HepG2 (cell line): ENCODE measurements around the gene ADAM15.

Experiments used
- BCL6 ChIP-seq: IDR thresholded peaks from 2 replicates; pipeline ENCODE4 v1.6.1; 2016; ENCODE audit warnings: missing genetic modification reagents, missing compliant biosample characterization
- CEBPZ ChIP-seq: IDR thresholded peaks from 2 replicates; pipeline ENCODE4 v1.6.1; 2012; ENCODE audit warnings: low read length, improper control_type of control experiment
- MED1 ChIP-seq: sonication (generic); formaldehyde crosslinking; IDR thresholded peaks from 2 replicates; pipeline ENCODE4 v1.4.0; 2020; ENCODE audit warnings: missing genetic modification reagents
- MLLT10 ChIP-seq: sonication (generic); formaldehyde crosslinking; IDR thresholded peaks from 2 replicates; pipeline ENCODE4 v1.4.0; 2020; ENCODE audit warnings: missing genetic modification reagents
- POLR2A ChIP-seq, 2 experiments: IDR thresholded peaks; 2 replicates each; pipeline ENCODE4 v1.6.1; 2011; ENCODE audit warnings: low read depth in 2 of 2, low read length in 2 of 2, mild to moderate bottlenecking in 1 of 2, moderate library complexity in 1 of 2; ENCODE audit not compliant: insufficient read depth in 1 of 2
- SP4 ChIP-seq: sonication (generic); formaldehyde crosslinking; IDR thresholded peaks from 2 replicates; pipeline ENCODE4 v1.8.1; 2023; ENCODE audit warnings: mild to moderate bottlenecking, missing genetic modification reagents
- ZNF543 ChIP-seq: sonication (generic); formaldehyde crosslinking; IDR thresholded peaks from 2 replicates; pipeline ENCODE4 v1.4.0; 2020; ENCODE audit warnings: mild to moderate bottlenecking, missing genetic modification reagents
- TF ChIP-seq, protein P1 (sequence below): sonication (generic); formaldehyde crosslinking; IDR thresholded peaks from 2 replicates; pipeline ENCODE4 v1.5.0; 2020; ENCODE audit warnings: mild to moderate bottlenecking, missing genetic modification reagents, moderate library complexity
- TF ChIP-seq, protein P2 (sequence below): IDR thresholded peaks from 2 replicates; pipeline ENCODE4 v1.6.1; 2012; ENCODE audit warnings: inconsistent platforms

GRCh38 chr1:155024315-155024714 lies 26.8 kb upstream of the ADAM15 start:
- TF ChIP-seq BCL6 (CRISPR knock-in tag) (no peak), SP4 (CRISPR knock-in tag) (no peak), MED1 (CRISPR knock-in tag) (no peak), ZNF543 (no peak), CEBPZ (no peak), MLLT10 (no peak), POLR2A (IDR thresholded peaks at IDR 0.05; ENCODE audit: insufficient read depth in 1 of 2, low read depth in 2 of 2, low read length in 2 of 2) (no peak)
- TF ChIP-seq, protein P1, sequence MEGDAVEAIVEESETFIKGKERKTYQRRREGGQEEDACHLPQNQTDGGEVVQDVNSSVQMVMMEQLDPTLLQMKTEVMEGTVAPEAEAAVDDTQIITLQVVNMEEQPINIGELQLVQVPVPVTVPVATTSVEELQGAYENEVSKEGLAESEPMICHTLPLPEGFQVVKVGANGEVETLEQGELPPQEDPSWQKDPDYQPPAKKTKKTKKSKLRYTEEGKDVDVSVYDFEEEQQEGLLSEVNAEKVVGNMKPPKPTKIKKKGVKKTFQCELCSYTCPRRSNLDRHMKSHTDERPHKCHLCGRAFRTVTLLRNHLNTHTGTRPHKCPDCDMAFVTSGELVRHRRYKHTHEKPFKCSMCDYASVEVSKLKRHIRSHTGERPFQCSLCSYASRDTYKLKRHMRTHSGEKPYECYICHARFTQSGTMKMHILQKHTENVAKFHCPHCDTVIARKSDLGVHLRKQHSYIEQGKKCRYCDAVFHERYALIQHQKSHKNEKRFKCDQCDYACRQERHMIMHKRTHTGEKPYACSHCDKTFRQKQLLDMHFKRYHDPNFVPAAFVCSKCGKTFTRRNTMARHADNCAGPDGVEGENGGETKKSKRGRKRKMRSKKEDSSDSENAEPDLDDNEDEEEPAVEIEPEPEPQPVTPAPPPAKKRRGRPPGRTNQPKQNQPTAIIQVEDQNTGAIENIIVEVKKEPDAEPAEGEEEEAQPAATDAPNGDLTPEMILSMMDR (CRISPR knock-in tag), result no peak
- TF ChIP-seq, protein P2, sequence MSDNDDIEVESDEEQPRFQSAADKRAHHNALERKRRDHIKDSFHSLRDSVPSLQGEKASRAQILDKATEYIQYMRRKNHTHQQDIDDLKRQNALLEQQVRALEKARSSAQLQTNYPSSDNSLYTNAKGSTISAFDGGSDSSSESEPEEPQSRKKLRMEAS, result no peak
